SK-N-MC (cell line): ENCODE results near the gene FAM210B.

Source experiments
- EZH2 ChIP-seq: fragments of 200-600 bp; sonication (generic); IDR thresholded peaks from one replicate; pipeline ENCODE4 v1.6.1; 2017; ENCODE audit warnings: antibody characterized with exemption
- FOXP2 ChIP-seq: optimal IDR thresholded peaks from 2 replicates; pipeline ENCODE3; 2011; ENCODE audit warnings: mild to moderate bottlenecking, moderate library complexity; ENCODE audit not compliant: insufficient read depth; ENCODE audit errors: extremely low read length, control extremely low read depth
- POLR2AphosphoS5 ChIP-seq: IDR thresholded peaks from 2 replicates; pipeline ENCODE4 v1.6.1; 2012; ENCODE audit warnings: mild to moderate bottlenecking, low read depth, low read length, borderline replicate concordance

- TF ChIP-seq POLR2AphosphoS5 (no peak), EZH2 (no peak), FOXP2 (no peak)
Measured at GRCh38 chr20:56343861-56344381, 14.9 kb upstream of the FAM210B start.
